ENCODE results near the gene OPN3.

The OPN3 gene

DNA sequence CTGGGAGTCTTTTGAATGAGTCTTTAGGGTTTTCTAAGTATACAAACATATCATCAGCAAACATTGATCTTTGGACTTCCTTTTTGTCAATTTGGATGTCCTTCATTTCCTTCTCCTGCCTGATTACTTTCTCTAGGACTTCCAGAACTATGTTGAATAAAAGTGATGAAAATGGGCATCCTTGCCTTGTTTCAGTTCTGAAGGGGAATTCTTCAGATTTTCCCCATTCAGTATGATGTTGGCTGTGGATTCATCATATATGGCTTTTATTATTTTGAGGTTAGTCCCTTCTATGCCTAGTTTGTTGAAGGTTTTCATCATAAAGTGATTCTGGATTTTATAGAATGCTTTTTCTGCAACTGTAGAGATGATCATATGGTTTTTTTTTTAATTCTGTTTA is 66.0 kb downstream of the OPN3 start:
- TF ChIP-seq, protein P1, sequence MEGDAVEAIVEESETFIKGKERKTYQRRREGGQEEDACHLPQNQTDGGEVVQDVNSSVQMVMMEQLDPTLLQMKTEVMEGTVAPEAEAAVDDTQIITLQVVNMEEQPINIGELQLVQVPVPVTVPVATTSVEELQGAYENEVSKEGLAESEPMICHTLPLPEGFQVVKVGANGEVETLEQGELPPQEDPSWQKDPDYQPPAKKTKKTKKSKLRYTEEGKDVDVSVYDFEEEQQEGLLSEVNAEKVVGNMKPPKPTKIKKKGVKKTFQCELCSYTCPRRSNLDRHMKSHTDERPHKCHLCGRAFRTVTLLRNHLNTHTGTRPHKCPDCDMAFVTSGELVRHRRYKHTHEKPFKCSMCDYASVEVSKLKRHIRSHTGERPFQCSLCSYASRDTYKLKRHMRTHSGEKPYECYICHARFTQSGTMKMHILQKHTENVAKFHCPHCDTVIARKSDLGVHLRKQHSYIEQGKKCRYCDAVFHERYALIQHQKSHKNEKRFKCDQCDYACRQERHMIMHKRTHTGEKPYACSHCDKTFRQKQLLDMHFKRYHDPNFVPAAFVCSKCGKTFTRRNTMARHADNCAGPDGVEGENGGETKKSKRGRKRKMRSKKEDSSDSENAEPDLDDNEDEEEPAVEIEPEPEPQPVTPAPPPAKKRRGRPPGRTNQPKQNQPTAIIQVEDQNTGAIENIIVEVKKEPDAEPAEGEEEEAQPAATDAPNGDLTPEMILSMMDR (IDR thresholded peaks at IDR 0.05; ENCODE audit: control extremely low read depth, extremely low read depth, low read depth, missing control alignments), result no peak
- POLR2A ChIA-PET, result no interaction called here
- DNase-seq (ENCODE audit: extremely low spot score), result no peak
- CTCF ChIA-PET, result no interaction called here

DNA sequence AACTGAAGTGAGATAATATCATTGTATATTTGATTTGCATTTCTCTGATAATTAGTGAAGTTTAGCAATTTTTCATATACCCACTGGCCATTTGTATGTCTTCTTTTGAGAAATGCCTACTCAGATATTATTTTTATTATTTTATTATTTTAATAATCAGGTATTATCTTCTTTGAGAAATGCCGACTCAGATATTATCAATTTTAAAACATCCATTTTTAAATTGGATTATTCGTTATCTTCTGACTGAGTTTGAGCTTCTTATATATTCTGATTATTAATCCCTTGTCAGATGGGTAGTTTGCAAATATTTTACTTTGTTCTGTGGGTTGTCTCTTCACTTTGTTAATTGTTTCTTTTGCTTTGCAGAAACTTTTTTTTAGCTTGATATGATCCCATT is 70.3 kb downstream of the OPN3 start:
- TF ChIP-seq, protein P1 (IDR thresholded peaks at IDR 0.05; ENCODE audit: control extremely low read depth, extremely low read depth, low read depth, missing control alignments), result no peak
- ChIA-PET CTCF (no interaction called here), POLR2A (no interaction called here)
- DNase-seq (ENCODE audit: extremely low spot score), result no peak

DNA sequence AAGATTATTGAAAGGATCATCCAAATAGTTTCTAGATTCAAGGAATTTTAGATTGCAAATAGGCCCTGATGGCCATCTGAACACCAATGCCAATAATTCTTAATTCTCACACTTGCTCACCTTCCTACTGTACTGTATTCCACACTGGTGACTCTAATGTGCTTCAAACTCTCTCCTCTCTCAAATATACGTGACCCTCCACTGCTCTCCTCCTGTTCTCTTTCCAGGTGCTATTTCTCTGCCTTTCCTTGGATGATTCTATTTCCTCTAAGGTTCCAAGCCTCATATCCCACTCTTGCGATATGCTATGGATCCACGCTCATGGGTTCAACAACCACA is 79.4 kb downstream of the OPN3 start:
- POLR2A ChIA-PET, result no interaction called here
- CTCF ChIA-PET, result no interaction called here
- DNase-seq (ENCODE audit: extremely low spot score), result no peak
- TF ChIP-seq, protein P1 (IDR thresholded peaks at IDR 0.05; ENCODE audit: control extremely low read depth, extremely low read depth, low read depth, missing control alignments), result no peak

DNA sequence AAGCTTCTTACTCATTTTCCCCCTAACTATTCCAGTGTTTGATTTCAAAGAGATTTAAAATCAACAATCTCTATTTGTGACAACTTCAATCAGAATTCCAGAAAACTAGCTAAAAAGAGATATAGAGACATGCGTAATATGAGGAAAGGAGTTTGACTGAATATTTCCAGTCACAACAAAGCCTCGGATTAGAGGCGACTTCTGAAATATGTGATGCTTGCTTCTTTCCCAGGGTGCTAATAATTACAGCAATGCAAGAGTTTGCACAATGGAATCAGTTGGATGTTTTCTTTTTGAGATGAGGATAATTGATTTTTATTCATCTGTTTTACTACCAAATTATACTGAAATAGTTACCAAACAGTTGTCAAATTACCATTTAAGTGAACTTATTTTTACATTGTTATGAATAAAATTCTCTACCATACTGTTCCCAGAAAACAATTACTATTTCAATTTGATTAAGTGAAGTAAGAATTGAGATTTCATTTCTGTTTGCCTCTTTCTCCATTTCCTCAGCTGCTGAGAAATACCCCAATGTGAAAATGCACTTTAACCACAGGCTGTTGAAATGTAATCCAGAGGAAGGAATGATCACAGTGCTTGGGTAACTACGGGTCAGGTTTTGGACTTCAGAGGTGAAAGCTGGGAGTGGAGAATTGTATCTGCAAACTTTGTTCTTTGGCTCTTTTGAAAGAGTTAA is 79.9 kb downstream of the OPN3 start:
- POLR2A ChIA-PET, result no interaction called here
- CTCF ChIA-PET, result no interaction called here
- no peak for DNase-seq (ENCODE audit: extremely low spot score)
- TF ChIP-seq, protein P1 (IDR thresholded peaks at IDR 0.05; ENCODE audit: control extremely low read depth, extremely low read depth, low read depth, missing control alignments), result no peak

DNA sequence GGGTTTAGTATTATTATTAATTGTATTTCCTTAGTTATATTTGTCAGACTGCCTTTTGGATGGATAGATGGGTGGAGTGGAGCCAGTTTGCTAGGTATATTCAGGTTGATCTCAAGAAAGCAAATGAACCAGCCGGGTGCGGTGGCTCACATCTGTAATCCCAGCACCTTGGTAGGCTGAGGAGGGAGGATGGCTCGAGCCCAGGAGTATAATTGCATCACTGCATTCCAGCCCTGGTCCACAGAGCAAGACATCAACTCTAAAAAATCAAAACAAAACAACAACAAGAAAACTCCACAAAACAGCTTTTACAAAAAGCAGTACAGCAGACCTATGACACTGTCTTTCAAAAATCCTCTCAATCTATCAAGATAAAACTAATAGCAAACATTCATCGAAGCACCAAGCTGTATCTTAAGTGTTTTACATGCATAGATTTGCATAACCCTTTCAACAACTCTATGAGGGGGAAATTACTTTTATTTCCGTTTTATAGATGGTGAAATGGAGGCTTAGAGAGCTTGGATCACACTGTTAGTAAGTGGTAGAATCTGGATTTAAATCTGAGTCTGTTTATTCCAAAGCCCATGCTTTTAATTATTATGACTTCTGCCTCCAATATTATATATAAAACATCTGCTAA is 82.5 kb downstream of the OPN3 start:
- TF ChIP-seq, protein P1 (IDR thresholded peaks at IDR 0.05; ENCODE audit: control extremely low read depth, extremely low read depth, low read depth, missing control alignments), result no peak
- ChIA-PET CTCF (no interaction called here), POLR2A (no interaction called here)
- DNase-seq (ENCODE audit: extremely low spot score), result no peak

DNA sequence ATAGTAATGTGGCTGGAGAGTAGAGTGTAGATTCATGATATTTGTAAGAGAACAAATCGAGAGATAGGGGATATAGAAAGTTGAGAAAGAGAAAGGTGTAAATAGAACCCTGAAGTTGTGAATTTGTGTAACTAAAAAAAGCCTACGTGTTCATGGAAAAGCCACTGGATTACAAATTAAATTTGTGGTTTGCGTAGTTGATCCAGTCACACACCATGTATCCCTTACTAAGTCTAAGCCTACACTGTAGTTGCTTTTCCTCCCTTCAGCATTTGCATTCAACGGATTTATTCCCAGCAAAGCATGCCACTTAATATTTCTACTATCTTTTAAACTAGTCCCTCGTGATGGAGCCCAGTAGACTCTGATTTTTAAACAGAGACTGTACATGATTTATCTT is 83.1 kb downstream of the OPN3 start:
- POLR2A ChIA-PET, result no interaction called here
- DNase-seq (ENCODE audit: extremely low spot score), result no peak
- TF ChIP-seq, protein P1 (IDR thresholded peaks at IDR 0.05; ENCODE audit: control extremely low read depth, extremely low read depth, low read depth, missing control alignments), result no peak
- CTCF ChIA-PET, result no interaction called here
